Measurements from ENCODE around the gene CRYBG1.

CRYBG1 gene

DNA sequence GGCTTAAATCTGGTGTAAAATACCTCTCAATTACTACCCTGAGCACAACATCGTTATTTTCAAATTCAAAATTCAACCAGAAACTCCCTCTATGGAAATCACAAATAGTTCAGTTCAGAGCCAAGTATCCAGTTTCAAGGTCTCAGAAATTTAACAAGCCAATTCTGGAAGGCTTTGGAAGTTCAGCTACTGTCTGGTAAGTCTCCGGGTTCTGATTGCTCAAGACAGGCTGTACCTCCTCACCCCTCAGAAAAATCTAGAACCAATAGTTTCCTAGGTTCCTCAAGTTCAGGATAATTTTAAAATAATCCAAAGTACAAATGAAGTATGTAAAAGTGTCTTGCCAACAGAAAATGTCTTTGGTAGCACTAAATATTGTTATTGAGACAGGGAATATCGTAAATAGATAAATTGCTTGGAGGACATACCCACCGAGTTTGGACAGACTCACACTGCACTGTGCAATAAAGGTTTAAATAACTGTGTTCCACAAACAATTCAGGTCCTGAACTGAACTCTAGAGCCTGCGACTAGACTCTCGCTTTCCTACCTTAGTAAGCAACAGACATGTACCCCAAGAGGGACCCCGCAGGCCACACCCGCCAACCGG is 35.7 kb upstream of the CRYBG1 start:
- Mint-ChIP-seq H3K4me3 (peak overlapping the region; percentile 99), H3K9me3 (no peaks in the 10 kb centered on the region), H3K27me3 (ENCODE audit: low read depth) (peaks cover 12% of the 10 kb centered on the region), H3K36me3 (ENCODE audit: low read depth) (peaks cover 3% of the 10 kb centered on the region), H3K27ac (peak overlapping the region; percentile 92 to 98 (median 98)), H3K4me1 (peaks cover 24% of the 10 kb centered on the region)
- TF ChIP-seq, protein P1, sequence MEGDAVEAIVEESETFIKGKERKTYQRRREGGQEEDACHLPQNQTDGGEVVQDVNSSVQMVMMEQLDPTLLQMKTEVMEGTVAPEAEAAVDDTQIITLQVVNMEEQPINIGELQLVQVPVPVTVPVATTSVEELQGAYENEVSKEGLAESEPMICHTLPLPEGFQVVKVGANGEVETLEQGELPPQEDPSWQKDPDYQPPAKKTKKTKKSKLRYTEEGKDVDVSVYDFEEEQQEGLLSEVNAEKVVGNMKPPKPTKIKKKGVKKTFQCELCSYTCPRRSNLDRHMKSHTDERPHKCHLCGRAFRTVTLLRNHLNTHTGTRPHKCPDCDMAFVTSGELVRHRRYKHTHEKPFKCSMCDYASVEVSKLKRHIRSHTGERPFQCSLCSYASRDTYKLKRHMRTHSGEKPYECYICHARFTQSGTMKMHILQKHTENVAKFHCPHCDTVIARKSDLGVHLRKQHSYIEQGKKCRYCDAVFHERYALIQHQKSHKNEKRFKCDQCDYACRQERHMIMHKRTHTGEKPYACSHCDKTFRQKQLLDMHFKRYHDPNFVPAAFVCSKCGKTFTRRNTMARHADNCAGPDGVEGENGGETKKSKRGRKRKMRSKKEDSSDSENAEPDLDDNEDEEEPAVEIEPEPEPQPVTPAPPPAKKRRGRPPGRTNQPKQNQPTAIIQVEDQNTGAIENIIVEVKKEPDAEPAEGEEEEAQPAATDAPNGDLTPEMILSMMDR (IDR thresholded peaks at IDR 0.05; ENCODE audit: unreplicated experiment in 3 of 3): no peak

DNA sequence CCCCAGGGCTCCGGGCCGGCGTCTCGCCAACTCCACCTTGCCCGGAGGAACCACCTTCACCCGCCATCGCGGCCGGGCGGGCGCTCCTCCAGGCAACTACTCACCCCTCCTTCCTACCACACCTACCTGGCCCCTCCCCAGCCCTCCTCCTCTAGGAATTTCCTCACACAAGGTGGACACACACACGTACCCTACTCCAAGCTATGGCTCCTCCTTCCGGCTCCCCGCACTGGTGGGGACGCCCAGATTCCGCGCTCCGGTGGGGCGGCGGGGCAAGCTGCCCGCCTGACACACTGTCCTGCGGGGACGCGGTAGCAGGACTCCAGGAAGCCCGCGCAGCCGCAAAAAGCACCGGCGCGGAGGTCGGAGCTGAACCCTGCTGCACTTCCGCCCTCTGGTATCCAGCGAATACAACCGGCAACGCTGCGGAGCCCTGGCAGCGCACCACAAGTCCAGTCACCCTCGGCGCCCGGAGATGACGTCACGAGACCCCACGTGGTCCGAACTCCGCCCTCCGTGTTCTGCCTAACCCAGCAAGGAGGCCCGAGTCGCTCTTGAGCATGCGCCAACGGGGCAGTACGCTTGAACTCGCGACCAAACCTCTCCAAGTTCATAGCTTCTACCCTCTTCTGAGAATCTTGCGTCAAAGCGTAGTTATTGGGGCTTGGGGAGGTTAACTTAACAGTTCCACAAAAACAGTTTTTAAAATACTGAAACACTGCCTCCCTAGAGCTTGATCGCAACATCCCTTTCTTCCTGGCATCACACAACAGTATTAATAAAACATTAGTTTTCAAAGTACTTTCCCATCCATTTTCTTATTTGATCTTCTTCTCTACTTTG is 35.0 kb upstream of the CRYBG1 start, which contains the start of gene ATG5:
TSS of gene ATG5 (minus strand) at position 425 of the 843 bp plus-strand sequence. CDS start 9,552 bp downstream, outside the sequence.
- H3K4me1 Mint-ChIP-seq: peaks cover 24% of the 10 kb centered on the region
- peaks cover 12% of the 10 kb centered on the region for H3K27me3 Mint-ChIP-seq (ENCODE audit: low read depth)
- H3K4me3 Mint-ChIP-seq: peak within 1 kb of the TSS; percentile 99
- no peaks in the 10 kb centered on the region for H3K9me3 Mint-ChIP-seq
- peaks cover 3% of the 10 kb centered on the region for H3K36me3 Mint-ChIP-seq (ENCODE audit: low read depth)
- TF ChIP-seq, protein P1 (IDR thresholded peaks at IDR 0.05; ENCODE audit: unreplicated experiment in 3 of 3): no peak
- H3K27ac Mint-ChIP-seq: peak within 1 kb of the TSS; percentile 92 to 98 (median 98)

DNA sequence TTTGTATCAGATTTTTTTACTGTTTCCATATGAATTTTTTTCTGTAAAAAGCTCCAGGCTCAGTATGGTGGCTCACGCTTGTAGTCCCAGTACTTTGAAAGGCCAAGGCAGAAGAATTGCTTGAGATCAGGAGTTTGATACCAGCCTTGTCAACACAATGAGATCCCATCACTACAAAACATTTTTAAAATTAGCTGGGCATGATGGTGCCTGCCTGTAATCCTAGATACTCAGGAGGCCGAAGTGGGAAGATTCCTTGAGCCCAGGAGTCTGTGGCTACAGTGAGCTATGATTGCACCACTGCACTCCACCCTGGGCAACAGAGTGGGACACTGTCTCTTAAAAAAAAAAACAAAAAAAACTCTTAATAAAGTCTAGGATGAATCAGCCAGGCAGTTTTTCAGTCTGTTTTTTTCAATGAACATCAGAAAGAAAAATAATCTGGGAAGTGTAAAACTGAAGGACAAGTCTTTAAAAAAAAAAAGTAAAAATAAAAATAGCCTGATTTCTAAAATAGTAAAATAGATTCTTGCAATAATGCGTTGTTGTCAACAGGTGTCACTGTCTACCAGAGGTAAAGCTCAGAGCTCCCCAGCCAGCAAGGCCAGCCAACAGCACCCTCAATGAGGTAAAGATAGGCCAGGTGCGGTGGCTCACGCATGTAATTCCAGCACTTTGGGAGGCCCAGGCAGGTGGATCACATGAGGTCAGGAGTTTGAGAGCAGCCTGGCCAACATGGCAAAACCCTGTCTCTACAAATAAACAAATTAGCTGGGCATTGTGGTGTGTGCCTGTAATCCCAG is 25.7 kb upstream of the CRYBG1 start:
- no peaks in the 10 kb centered on the region for H3K4me1 Mint-ChIP-seq
- H3K27me3 Mint-ChIP-seq (ENCODE audit: low read depth): peaks cover 13% of the 10 kb centered on the region
- TF ChIP-seq, protein P1 (IDR thresholded peaks at IDR 0.05; ENCODE audit: unreplicated experiment in 3 of 3): peak; percentile 55 to 71 (median 58)
- H3K36me3 Mint-ChIP-seq (ENCODE audit: low read depth): no peaks in the 10 kb centered on the region
- H3K4me3 Mint-ChIP-seq: no peak overlapping the region
- no peaks in the 10 kb centered on the region for H3K9me3 Mint-ChIP-seq
- H3K27ac Mint-ChIP-seq: no peak overlapping the region

DNA sequence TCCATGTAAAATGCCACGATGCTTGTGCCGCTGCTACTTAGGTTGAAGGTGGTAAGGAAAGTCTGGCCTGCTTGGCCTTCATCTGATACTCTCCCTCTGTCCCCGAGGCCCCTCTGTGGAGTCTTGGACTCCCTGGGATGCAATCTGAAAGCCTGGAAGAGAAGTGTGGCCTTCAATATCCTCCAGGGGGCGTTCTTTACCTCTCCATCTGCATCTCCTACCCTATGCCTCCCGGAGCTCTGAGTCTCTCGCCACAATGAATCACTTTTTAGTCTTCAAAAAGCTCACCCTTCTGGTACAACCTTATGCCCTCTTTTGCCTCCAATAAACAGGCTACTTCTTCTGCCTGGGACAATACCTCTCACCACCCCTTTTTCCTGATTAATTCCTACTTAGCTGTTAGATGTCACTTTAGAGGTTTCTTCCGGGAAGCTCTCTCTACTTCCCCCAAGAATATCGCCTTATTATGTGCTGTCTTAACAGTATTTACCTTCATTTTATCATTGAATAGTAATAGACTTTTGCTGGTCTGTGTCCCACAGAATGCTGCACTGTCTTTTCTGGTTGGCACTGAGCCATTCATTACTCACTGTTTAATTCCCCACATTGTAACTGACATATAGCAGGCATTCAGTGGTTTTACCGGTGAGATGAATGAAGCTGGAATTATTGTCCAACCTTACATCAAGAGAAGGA is 21.0 kb upstream of the CRYBG1 start:
- Mint-ChIP-seq H3K4me1 (no peaks in the 10 kb centered on the region), H3K27me3 (ENCODE audit: low read depth) (peaks cover 8% of the 10 kb centered on the region), H3K36me3 (ENCODE audit: low read depth) (no peaks in the 10 kb centered on the region), H3K27ac (peak overlapping the region in 1 of 3 experiments; percentile 4), H3K4me3 (no peak overlapping the region), H3K9me3 (no peaks in the 10 kb centered on the region)
- TF ChIP-seq, protein P1 (IDR thresholded peaks at IDR 0.05; ENCODE audit: unreplicated experiment in 3 of 3): peak; percentile 58 to 70 (median 60)

DNA sequence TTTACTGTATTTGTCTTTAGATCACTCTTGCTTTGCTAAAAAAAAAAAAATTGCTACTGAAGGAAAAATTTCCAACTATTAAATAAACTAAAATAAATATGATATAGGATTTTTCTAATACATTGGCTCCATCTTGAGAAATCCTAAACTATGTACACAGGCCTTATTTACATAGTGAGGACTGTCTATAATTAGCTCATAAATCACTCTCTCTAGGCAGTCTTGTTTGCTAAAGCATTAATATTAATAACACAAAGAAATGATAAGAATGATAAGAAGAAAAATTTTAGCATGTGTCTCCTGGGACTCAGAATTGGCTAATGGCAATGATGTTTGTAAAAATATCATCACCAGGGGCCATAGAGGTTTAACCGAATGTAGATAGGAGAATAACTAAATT is 13.3 kb upstream of the CRYBG1 start:
- TF ChIP-seq, protein P1 (IDR thresholded peaks at IDR 0.05; ENCODE audit: unreplicated experiment in 3 of 3): no peak
- Mint-ChIP-seq H3K27ac (no peak overlapping the region), H3K27me3 (ENCODE audit: low read depth) (no peaks in the 10 kb centered on the region), H3K36me3 (ENCODE audit: low read depth) (no peaks in the 10 kb centered on the region), H3K9me3 (peaks cover 2% of the 10 kb centered on the region), H3K4me1 (no peaks in the 10 kb centered on the region), H3K4me3 (no peak overlapping the region)

Measured in nephron (organoid).